SKM-1 (cell line): ENCODE results near the gene CERT1.
A peak's percentile ranks its signal among the peaks of the same experiment; 100 is the strongest.

Experiments used
- DNase-seq: peaks from one replicate; lab custom pipeline; 2025; ENCODE audit not compliant: unreplicated experiment; lab: John Stamatoyannopoulos, UW

CERT1 gene

DNA sequence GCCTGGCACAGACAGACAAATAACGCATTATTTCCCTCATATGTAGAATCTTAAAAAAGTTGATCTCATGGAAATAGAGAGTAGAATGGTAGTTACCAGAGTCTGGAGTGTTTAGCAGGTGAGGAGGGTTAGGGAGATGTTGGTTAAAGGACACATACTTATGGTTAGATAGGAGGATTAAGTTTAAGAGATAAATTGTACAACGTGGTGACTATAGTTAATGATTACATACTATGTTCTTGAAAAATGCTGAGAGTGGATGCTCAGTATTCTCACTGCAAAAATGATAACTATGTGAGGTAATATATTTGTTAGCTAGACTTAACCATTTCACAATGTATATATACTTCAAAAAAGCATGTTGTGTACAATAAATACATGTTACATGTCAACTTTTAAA is 38.0 kb downstream of the CERT1 start:
- DNase-seq = no peak

DNA sequence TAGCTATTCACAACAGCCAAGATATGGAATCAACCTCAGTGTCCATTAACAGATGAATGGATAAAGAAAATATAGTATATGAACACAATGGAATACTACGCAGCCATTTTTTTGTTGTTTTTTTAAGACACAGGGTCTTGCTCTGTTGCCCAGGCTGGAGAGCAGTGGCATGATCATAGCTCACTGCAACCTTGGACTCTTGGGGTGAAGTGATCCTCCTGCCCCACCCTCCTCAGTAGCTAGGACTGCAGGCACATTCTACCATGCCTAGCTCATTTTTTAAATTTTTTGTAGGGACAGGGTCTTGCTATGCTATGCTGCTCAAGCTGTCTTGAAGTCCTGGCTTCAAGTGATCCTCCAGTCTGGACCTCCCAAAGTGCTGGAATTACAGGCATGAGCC is 38.5 kb downstream of the CERT1 start:
- DNase-seq = no peak

DNA sequence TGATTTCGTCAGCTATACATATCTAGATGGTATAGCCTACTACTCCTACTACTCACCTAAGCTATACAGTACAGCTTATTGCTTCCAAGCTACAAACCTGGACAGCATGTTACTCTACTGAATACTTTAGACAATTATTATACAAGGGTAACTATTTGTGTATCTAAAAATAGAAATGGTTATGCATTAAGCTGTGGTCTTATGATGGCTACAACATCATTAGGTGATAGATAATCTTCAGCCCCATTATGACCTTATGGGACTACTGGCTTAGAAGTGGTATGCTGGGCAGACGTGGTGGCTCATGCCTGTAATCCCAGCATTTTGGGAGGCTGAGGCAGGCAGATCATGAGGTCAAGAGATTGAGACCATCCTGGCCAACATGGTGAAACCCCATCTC is 40.2 kb downstream of the CERT1 start:
- DNase-seq = no peak

DNA sequence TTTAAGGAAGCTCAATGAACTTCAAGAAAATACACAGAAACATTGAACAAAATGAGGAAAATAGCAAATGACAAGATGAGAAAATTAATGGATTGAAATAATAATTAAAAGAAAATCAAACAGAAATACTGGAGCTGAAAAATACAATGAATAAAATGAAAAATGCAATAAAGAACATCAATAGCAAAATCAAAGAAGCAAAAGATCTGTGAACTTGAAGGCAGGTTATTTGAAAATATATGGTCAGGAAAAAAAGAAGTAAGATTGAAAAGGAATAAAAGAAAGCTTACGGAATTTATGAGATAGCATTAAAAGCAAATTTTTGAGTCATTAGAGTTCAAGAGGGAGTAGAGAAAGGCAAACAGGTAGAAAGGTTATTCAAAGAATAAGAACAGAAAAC is 42.4 kb downstream of the CERT1 start:
- no peak for DNase-seq

DNA sequence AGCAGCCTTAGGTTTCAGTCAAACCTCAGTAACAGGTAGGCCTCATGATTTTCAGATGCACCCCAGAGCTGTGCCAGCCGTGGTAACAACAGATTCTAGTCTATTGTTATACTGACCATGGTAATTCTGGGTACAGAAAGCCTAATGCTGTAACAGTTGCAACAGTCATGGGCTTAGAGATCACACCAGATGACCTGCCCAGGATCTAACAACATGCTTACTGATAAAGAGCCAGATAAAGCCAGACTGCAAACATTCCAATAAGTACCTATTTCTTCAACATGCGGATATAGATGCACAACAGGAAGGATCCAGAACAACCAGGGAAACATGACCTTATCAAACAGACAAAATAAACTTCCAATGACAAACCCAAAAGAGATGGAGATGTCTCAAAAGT is 42.8 kb downstream of the CERT1 start:
- no peak for DNase-seq

DNA sequence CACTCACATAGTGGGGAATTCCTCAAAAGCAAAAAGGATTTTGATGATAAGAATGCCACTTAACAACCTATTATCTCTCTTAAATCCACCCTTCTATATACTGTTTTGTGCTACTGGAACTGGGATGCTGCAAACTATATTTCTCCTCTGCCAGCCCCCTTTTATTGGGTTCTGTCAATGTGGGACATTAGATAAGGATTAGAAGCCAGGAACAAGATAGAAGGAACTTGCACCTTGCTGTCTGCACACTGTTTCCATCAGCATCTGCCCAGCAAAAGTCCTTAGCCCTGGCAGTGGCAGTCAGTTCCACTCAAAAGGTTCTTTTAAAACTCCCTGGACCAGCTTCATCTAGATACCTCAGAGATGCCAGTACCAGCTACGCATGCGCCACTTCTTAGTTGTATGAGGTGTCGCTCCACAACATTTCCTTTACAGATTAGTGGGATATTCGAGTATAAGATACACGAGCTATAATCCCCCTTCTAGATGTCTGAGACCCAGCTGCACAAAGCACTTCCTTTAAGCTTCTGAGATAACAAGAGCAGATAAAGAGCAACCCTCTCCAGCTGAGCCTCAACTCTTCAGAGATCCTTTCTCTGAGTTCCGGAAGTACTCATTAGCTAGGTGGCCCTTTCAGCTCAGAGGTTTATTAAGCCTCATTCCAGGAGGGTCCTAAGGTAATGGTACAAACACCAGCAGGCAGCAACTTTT is 45.3 kb downstream of the CERT1 start:
- DNase-seq = no peak

DNA sequence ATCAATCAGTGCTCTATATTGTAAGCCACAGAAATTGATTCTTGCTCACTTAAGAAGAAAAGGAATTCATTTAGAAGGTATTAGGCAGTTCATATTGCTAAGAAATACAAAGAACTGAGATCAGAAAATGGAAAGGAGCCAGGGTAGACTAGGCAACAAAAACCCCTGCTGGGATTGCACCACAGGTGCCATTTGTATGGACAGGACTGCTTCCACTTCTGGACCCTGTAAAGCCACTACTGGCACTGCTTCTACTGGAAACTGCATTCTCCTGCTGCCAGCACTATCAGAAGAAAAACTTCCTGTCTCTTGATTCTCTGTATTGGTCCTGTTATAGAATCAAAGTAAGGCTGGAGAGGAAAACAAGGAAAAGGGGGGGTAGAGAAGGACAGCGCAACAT is 45.9 kb downstream of the CERT1 start:
- DNase-seq = no peak

DNA sequence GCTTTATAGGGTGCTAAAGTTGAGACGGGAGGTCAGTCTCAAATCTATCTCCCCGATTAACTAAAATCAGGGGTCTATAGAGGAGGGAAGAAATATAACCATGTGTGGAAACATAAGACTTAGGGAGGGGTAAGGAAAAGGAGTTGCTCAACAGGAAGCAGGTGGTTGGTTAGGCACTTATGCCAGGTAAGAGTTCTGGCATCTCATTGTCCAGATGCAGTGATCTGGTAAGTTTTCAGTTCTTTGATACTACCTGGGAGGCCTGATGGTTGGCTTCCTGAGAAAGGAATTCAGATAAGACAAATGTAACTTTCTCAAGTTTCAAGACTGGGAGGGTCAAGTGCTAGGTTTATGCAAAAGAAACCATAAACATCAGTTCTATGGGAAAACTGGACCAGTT is 47.7 kb downstream of the CERT1 start:
- DNase-seq = no peak

DNA sequence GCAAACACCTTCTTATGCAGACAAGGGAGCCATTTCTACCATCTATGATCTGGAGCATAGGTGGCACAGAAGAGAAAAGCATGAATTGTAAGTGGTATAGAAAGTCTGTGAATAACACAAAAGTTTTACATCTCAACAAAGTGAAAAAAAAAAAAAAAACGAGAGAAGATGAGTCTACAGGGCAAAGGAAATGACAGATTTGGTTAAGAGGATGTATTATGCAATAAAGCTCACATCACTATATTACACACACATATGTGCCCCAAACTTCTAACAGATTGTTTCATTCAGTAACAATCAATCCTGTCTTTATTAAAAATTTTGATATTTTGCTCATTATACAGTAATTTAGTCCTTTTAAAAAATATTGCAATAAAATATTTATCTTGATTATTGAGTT is 49.8 kb downstream of the CERT1 start:
- DNase-seq = no peak

DNA sequence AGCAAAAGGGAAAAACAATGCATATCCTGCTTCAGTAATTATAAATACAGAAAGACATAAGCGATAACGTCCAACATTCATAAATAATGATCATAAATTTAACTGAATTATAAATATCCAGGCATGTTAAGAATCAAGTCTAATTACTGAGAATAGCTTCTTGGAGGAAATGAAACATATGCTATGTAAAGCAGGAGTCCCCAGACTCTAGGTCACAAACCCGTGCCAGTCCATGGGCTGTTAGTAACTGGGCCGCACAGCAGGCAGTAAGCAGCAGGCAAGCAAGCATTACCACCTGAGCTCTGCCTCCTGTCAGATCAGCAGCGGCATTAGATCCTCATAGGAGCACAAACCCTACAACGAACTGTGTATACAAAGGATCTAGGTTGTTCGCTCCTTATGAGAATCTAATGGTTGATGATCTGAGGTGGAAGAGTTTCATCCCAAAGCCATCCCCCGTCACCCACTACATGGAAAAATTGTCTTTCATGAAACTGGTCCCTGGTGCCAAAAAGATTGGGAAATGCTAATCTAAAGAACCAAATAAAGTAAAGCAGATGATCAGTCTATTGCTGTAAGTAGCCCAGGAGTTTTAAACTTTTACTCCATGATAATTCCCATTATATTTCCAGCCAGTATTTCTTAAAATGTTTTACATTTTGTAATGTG is 50.4 kb downstream of the CERT1 start:
- no peak for DNase-seq

DNA sequence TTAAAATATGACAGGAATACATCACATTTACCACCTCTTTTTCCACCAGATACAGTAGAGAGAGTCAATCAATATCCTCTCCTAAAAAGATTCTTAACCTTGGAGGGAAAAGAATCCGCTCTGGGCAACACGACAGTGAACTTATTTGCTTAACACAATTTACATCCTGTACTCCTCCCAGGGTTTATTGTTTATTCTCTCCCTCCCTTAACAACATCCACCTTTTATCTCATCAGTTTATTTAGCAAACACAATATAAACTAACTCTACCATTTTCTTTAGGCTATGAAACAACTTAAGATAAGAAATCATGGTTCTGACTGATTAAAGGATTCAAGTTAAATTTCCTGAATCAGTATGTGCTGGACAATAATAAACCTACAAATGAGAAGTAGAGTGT is 50.9 kb downstream of the CERT1 start:
- no peak for DNase-seq

DNA sequence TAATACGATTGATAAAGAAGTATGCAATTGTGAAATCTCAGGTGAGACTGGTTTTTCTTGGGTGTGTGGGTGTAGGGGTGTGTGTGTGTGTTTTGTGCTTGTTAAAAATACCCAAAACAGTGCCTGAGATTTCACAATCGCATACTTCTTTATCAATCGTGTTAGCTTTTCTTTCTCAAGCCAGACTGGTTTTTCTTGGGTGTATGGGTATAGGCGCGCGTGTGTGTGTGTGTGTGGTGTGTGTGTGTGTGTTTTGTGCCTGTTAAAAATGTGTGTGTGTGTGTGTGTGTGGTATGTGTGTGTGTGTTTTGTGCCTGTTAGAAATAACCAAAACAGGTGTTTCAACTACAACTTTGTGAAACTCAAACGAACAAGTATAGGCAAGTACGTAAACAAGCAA is 53.7 kb downstream of the CERT1 start:
- no peak for DNase-seq

DNA sequence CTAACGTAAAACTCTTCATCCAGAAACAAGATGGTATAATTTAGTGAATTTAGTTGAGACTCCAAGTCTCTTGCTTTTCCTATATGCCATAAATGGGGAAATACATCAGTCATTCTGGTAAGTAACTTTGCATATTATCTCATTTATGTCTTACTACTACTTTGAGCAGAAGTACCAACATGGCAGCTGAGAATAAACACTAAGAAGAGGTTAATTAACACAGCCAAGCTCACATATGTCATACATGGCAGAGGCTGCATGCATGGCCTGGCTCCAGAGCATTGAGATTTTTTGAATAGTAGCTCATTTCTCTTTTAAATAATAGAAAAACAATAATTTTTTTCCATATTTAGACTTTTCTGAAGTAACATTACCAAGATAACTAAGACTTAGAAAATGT is 54.3 kb downstream of the CERT1 start:
- no peak for DNase-seq

DNA sequence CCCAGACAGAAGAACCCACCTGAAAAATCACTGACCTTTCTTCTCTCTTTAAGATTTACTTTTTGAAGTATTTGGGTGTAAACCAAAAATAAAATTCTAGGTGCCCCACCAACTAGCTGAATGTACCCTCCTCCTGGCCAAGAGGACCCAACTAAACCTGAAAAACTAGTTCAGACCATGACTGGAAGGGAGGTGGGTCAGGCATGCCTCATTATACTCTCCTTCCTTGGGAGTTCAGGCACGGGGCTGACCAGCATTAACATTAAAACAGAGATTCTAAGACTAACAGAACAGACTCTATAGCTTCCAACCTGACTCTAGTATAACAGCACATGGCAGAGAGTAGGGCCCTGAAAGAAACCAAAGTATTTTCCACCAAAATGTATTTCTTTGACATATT is 61.4 kb downstream of the CERT1 start:
- DNase-seq = no peak

DNA sequence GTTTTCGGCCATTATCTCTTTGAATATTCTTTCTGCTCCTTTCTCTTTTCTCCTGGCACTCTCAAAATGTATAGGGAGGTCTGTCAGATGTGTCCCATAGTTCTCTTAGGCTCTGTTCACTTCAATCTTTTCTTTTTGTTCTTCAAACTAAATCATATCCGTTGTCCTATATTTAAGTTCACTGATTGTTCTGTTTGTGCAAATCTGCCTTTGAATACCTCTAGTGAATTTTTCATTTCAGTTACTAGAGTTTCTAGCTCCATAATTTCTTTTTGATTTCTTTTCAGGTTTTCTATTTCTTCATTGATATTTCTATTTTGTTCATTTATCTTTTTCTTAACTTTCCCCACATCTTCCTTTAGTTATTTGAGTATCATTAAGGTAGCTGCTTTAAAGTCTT is 65.4 kb downstream of the CERT1 start:
- no peak for DNase-seq

DNA sequence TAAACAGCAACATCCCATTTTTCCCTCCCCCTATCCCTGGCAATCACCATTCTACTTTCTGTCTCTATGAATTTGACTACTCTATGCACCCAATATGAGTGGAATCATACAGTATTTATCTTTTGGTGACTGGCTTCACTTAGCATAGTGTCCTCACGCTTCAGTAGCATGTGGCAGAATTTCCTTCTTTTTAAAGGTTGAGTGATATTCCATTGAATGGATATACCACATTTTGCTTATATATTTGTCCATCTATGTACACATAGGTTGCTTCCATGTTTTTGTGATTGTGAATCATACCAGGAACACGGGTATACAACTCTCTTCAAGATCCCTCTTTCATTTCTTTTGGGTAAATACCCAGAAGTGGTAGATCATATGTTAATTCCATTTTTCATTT is 69.9 kb downstream of the CERT1 start:
- DNase-seq = no peak

DNA sequence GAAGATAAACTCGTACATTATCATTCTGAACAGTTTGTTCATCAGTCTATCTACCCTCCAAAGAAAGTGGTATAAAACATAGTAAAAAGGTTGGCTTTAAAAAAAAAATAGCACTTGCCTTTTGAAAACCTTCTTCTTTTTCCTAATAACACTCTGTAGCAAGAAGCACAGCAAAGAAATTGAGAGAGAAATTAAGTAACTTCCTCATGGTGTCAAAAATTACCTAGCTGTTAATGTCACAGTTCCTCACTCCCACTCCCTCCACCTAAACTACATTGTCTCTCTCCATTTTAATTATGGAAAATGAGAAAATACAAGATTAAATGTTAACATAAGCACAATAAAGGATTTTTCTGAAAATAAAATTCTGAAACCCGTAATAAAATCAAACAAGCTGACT is 72.2 kb downstream of the CERT1 start:
- DNase-seq = peak; percentile 9

DNA sequence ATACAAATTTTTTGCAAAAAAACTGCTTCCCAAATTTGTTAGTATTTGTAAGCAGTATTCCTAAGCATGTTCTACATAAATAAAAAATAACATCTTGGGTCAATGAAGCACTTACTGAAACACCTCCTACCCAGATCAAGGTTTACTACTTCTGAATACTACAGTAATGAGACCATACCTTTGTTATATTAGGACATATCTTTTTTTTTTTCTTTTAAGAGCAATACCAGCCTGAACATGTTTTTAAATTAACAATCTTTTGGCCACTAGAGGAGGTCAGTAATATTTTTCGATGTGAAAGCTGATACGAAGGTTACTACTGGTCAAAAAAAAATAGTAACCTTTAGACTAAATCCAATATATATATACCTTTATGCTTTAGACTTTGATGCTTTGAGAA is 72.7 kb downstream of the CERT1 start:
- no peak for DNase-seq

DNA sequence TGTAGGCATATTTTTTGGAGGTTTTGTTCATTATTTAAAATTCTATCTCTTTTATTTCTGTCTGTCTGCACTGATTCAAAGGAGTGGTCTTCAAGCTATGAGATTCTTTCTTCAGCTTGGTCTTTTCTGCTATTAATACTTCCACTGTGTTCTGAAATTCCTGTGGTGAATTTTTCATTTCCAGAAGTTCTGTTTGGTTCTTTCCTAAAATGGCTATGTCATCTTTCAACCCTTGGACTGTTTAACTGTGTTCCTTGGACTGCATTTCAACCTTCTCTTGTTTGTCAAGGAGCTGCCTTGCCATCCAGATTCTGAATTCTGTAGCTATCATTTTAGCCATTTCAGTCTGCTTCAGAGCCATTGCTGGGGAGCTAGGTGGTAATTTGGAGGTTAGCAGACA is 76.3 kb downstream of the CERT1 start:
- no peak for DNase-seq

DNA sequence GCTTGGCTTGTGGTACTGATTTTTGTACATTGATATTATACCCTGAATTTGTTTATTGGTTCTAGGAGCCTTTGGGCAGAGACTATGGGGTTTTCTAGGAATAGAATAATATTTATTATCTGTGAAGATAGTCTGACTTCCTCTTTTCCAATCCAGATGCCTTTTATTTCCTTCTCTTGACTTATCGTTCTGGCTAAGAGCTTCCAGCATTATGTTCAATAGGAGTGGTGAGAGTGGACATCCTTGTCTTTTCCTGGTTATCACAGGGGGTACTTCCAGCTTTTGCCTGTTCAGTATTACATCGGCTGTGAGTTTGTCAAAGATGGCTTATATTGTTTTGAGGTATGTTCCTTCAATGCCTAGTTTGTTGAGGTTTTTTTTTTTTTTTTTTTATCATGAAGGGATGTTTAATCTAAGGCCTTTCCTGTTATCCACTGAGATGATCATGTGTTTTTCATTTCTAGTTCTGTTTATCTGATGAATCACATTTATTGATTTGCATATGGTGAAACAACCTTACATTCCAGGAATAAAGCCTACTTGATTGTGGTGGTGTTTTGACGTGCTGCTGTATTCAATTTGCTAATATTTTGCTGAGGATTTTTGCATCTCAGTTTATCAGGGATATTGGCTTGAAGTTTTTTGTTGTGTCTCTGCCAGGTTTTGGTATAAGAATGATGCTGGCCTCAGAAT is 77.5 kb downstream of the CERT1 start:
- DNase-seq = no peak

DNA sequence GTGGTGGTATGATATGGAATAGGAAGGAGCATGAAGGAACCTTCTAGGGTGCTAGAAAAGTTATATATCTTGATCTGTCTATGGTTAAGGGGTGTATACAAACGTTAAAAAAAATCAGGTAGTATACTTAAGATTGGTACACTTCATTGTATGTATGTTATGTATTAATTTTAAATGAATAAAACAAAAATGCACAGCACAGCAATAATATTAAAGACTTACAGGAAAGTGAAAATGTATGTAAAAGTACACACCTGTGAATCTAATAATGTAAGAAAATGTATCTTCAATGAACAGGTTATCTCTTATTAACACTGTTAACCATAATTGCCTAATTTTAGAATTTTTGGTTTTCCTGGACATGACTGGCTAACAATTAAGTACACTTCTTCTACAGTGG is 97.2 kb downstream of the CERT1 start:
- no peak for DNase-seq
